Activated naive CD8-positive, alpha-beta T cell treated with anti-CD3 and anti-CD28 coated beads, Interleukin-2, amount 50 U/mL, for 16 hours (primary cell): Measurements from ENCODE around the gene DNAH14.
"Not testable (repeated sequence)": the region's sequence is repeated elsewhere in the genome, so short reads cannot be mapped to it uniquely, and the experiment has no call there.

Experiments used
- DNase-seq: peaks from one replicate; pipeline ENCODE4 v3.0.0-alpha.2; 2020; ENCODE audit warnings: low read depth, low spot score

Gene DNAH14

GRCh38 chr1:224929335-224930237, at the start of gene DNAH14:
Gene DNAH14 (plus strand): TSS chr1:224929675. CDS start chr1:224952703, 23,028 bp downstream.
- no peak for DNase-seq

GRCh38 chr1:224880593-224881307, 48.7 kb upstream of the DNAH14 start:
- DNase-seq = no peak

DNA sequence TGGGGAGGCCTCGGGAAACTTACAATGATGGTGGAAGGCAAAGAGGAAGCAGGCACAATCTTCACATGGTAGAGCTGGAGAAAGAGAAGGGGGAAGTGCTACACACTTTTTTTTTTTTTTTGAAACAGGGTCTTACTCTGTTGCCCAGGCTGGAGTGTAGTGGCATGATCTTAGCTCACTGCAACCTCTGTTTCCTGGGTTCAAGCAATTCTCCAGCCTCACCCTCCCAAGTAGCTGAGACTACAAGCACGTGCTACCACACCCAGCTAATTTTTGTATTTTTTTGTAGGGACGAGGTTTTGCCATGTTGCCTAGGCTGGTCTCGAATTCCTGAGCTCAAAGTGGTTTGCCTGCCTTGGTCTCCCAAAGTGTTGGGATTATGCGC, 48.2 kb upstream of the DNAH14 start:
- DNase-seq = not testable (repeated sequence)

- DNase-seq = no peak
Measured at GRCh38 chr1:224881762-224882211, 47.7 kb upstream of the DNAH14 start.

- DNase-seq = no peak
Measured at GRCh38 chr1:224882264-224882663, 47.2 kb upstream of the DNAH14 start.

GRCh38 chr1:224883091-224883490, 46.4 kb upstream of the DNAH14 start:
- DNase-seq = no peak

- DNase-seq = no peak
Measured at GRCh38 chr1:224884361-224884801, 45.1 kb upstream of the DNAH14 start.

GRCh38 chr1:224885376-224885775, 44.1 kb upstream of the DNAH14 start:
- DNase-seq = not testable (repeated sequence)

GRCh38 chr1:224894915-224895314, 34.6 kb upstream of the DNAH14 start:
- no peak for DNase-seq

DNA sequence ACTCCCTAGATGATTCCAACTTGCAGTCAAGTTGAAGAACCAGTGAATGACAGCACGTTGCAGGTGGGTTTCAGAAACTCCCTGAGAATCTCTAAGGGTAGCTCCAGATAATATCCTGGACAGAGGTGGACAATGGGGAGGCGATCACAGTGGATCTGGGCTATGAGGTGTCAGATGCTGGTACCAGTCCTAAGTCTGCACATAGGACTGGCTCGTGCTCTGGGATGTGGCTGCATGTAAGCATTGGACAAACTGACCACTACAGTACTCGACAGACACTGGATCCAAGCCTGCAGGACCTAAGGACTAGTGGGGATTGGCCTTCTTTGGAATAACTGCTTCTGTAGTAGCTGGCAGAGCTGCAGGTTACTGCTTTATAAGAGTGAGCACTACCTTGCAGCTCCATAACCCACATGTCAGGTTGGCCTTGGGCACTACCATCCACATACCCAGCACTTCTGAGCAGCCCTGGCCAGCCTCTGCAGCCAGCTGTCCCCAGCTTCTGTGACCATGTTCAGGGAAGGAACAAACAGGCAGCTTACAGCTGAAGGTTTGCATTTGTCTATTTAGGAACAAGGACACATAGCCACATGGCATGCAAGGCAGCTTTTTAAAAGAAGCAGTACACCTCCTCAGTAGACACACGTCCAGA, 33.2 kb upstream of the DNAH14 start:
- no peak for DNase-seq

- DNase-seq = no peak
Measured at GRCh38 chr1:224897529-224898327, 31.7 kb upstream of the DNAH14 start.

DNA sequence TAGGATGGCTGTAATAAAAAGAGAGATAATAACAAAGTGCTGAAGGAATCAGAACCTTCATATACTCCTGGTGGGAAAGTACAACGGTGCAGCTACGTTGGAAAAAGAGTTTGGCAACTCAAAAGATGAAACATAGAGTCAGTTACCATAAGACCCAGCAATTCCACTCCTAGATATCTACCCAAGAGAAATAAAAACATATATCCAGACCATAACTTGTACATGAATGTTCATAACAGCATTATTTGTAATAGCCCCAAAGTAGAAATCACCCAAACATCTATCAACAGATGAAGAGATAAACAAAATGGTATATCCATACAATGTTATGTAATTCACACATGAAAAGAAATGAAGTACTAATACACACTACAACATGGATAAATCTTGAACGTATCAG, 30.5 kb upstream of the DNAH14 start:
- no peak for DNase-seq

- DNase-seq = no peak
Measured at GRCh38 chr1:224900062-224900630, 29.3 kb upstream of the DNAH14 start.

DNA sequence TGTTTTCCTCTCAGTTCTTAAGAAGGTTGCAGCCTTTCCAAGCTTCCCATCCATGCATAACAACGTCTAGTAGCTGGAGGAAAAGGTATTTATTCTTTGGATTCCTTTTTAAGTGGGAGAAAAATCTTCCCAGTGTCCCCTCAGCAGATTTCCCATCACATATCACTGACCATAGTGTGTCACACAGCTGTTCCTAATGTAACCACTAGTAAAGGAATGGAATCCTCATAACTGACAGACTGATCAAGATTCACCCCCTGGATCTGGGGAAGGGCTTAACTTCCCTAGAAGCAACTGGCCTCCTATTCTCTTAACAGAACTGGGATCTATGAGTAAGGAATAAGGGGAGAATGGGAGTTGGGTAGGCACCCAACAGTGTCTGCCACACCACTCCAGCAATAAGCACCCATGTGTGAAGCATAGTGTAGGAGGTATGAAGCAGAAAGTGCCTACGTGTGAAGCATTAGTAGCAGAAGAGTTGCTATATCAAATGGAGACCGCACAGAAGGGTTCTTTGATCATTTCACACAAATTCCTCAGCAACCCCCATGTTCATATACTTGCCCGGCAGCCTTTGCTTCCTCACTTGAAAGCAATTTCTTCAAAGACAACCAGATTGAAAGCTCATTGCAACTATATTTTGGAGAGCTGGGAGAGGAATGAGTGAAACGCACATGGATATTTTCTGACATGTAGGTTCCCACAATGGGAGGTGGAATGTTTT, 28.2 kb upstream of the DNAH14 start:
- DNase-seq = no peak

DNA sequence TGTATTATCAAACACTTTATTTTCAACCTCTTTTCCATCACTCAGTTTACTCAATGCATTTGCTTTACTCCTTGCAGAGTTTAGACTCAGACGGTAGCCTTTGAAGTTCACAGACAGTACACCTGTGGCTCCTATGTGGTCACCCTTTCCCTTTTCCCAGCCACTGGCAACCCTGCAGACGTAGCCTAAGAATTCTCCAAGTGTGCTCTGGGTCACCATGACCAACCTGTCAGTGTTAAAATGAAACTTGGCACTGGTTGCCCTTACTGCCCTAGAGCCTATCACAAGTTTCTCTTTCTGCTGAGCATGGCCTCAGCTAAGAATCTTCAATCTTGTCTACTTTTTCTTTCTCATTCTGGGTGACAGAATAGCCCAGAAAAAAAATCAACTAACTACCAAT, 25.5 kb upstream of the DNAH14 start:
- DNase-seq = no peak

- no peak for DNase-seq
Measured at GRCh38 chr1:224906340-224906739, 23.1 kb upstream of the DNAH14 start.

GRCh38 chr1:224911217-224911616, 18.3 kb upstream of the DNAH14 start:
- DNase-seq = no peak

DNA sequence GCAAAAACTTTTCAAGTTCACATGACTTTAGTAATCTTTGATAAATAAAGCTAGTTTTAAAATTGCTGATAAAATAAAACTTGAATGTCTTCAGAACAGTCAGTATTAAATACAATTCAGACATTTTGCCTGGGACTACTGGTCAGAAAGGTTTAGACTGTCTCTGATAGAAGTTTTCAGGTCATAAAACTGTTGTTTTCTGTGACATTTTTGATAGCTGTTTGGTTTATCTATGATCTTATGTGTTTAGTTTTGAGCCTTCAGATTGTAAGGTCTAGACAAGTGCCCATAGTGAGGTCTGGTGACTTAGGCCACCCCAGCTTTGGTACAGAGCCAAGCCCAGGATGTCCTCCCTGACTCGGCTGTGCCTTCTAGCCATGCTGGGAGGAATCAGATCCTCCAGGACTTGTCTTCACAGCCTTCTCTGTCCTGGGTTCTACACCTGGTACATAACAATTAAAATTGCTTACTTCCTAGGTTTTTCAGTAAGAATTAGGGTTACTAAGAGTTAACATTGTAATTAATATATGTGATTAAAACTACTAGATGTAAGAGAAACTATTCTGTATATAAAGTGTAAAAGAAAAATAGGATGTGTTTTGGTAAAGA, 15.1 kb upstream of the DNAH14 start:
- DNase-seq = no peak

DNA sequence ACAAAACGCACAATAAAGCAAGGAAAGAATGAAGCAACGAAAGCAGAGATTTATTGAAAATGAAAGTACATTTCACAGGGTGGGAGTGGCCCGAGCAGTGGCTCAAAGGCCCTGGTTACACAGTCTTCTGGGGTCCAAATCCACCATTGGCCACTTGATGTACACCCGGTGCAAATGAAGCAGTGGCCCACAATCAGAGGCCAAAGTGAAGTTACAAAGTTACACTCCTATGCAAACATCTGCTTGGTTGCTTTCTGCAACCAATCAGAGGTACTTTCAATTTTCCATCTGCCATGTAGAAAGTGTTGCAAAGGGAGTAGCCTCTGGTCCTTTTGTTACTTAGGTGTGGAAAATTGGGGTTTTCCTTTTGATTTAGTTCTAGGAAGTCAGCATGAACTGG, 10.0 kb upstream of the DNAH14 start:
- DNase-seq = no peak

GRCh38 chr1:224920930-224921329, 8.5 kb upstream of the DNAH14 start:
- DNase-seq = no peak
